SJSA1 (cell line): ENCODE results near the gene KCNIP1. TPM values are rescaled to one million over a fixed set of nuclear protein-coding genes. Genes with fewer than 3 reads are reported as not detected.

Experiments used
- total RNA-seq: library from RNA; depleted of rRNA; stranded (reverse); fragments of >200 nt; shearing (Covaris generic); gene quantifications from 2 replicates; pipeline ENCODE4 v1.2.3, GENCODE V29; 2014; rRNA removed

Gene KCNIP1
- total RNA-seq, 1 experiment from 2014 or later, result 3.1 TPM

Other genes with a start within 250 kb of the KCNIP1 start
- gene LCP2, start 206.2 kb upstream of the KCNIP1 start, total RNA-seq, result 0.03 TPM in 1 of 2 replicates, not detected in the other
- 0.44 and 1.00 TPM in 2 replicates for gene KCNMB1, start 114.7 kb upstream of the KCNIP1 start, total RNA-seq